ENCODE data around the gene CASZ1. TPM values are rescaled to one million over a fixed set of nuclear protein-coding genes. Genes with fewer than 3 reads are reported as not detected.

CASZ1 gene
- total RNA-seq, 1 donor: under 0.01 TPM

- TF ChIP-seq, protein P1, sequence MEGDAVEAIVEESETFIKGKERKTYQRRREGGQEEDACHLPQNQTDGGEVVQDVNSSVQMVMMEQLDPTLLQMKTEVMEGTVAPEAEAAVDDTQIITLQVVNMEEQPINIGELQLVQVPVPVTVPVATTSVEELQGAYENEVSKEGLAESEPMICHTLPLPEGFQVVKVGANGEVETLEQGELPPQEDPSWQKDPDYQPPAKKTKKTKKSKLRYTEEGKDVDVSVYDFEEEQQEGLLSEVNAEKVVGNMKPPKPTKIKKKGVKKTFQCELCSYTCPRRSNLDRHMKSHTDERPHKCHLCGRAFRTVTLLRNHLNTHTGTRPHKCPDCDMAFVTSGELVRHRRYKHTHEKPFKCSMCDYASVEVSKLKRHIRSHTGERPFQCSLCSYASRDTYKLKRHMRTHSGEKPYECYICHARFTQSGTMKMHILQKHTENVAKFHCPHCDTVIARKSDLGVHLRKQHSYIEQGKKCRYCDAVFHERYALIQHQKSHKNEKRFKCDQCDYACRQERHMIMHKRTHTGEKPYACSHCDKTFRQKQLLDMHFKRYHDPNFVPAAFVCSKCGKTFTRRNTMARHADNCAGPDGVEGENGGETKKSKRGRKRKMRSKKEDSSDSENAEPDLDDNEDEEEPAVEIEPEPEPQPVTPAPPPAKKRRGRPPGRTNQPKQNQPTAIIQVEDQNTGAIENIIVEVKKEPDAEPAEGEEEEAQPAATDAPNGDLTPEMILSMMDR (IDR thresholded peaks at IDR 0.05; ENCODE audit: insufficient read depth, low read depth, low read length): no peak
- DNase-seq (ENCODE audit: low read depth): no peak
- H3K4me3 ChIP-seq (ENCODE audit: low read depth, low read length): no peak overlapping the region
Observed at GRCh38 chr1:10631121-10631810, 165.2 kb downstream of the CASZ1 start.

- TF ChIP-seq, protein P1 (IDR thresholded peaks at IDR 0.05; ENCODE audit: insufficient read depth, low read depth, low read length): no peak
- no peak overlapping the region for H3K4me3 ChIP-seq (ENCODE audit: low read depth, low read length)
- DNase-seq (ENCODE audit: low read depth): no peak
Observed at GRCh38 chr1:10630661-10631120, 165.8 kb downstream of the CASZ1 start.

DNA sequence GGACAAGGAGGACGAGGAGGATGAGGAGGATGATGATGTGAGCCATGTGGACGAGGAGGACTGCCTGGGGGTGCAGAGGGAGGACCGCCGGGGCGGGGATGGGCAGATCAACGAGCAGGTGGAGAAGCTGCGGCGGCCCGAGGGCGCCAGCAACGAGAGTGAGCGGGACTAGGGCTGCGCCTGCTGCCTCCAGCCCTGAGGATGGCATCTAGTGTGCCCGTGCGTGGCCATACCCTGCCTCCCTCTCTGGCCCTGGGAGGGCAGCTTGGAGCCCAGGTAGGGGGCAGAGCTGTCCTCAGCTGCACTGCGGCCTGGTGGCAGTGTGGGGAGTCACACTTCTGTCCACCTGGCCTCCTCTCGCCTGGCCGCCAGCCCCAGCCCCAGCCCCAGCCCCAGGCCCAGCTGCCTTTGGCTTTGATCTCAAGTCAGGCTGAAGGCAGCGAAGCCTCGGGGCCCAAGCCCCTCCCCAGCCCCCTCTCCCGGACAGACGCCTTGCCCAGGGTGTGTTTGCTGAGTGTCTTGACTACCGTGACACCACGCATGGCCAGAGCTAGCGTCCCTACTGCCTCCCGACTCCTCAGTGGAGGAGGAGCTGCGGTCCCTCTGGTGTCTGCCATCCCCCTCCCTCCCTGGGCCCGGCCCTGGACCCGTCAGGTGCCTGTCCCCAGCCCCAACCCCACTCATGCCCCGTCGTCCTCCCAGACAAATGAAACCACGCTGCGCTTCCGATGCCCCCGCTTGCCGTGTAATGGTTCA, 166.5 kb downstream of the CASZ1 start:
- DNase-seq (ENCODE audit: low read depth): no peak
- H3K4me3 ChIP-seq (ENCODE audit: low read depth, low read length): no peak overlapping the region
- TF ChIP-seq, protein P1 (IDR thresholded peaks at IDR 0.05; ENCODE audit: insufficient read depth, low read depth, low read length): no peak

DNA sequence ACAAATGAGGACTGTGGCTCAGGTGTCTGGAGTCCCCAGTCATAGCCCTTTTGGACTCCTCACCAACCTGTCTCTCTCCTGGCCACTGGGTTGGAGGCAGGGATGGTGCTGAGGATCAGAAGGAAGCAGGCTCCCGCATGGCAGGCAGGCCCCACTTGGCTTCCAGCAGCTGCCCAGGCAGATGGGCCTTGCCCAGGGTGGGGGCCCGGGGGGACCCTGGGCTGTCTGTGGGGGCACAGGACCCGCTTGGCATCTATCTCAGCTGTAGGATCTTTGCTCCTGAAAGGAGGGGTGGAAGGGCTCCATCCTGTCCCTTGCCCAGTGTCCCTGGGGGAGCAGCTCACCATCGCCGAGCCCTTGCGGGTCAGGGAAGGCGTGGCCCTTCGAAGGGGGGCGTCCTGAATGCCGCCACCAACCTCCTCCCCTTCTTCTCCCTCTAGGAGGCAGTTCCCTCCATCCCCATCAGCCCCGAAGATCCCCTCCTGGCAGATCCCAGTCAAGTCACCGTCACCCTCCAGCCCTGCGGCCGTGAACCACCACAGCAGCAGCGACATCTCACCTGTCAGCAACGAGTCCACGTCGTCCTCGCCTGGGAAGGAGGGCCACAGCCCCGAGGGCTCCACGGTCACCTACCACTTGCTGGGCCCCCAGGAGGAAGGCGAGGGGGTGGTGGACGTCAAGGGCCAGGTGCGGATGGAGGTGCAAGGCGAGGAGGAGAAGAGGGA, 167.2 kb downstream of the CASZ1 start:
- no peak overlapping the region for H3K4me3 ChIP-seq (ENCODE audit: low read depth, low read length)
- TF ChIP-seq, protein P1 (IDR thresholded peaks at IDR 0.05; ENCODE audit: insufficient read depth, low read depth, low read length): no peak
- no peak for DNase-seq (ENCODE audit: low read depth)

DNA sequence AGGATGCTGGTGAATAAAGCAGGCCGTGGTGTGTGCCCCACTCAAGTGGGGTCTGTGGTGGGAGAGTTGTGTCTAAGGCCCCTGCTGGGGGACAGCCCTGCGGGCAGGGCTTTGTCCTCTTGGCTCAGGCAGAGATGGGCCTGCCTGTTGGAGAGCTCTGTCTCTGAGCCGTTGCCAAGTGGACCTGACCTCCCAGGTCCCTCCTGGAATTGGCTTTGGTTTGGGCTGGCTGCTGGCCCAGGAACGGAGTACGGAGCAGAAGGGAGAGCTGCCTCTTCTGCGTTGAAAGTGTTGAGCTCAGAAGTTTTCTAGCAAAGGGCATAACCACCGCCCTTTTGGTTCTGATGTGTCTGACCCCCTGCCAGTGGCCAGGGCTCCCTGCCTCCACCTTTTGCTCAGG, 167.8 kb downstream of the CASZ1 start:
- TF ChIP-seq, protein P1 (IDR thresholded peaks at IDR 0.05; ENCODE audit: insufficient read depth, low read depth, low read length): no peak
- H3K4me3 ChIP-seq (ENCODE audit: low read depth, low read length): no peak overlapping the region
- no peak for DNase-seq (ENCODE audit: low read depth)

- no peak for DNase-seq (ENCODE audit: low read depth)
- no peak overlapping the region for H3K4me3 ChIP-seq (ENCODE audit: low read depth, low read length)
- TF ChIP-seq, protein P1 (IDR thresholded peaks at IDR 0.05; ENCODE audit: insufficient read depth, low read depth, low read length): no peak
Observed at GRCh38 chr1:10626791-10627410, 169.5 kb downstream of the CASZ1 start.

Data from fibroblast of villous mesenchyme (primary cell).